DND-41 (cell line): Measurements from ENCODE around the gene POP7.
"Not testable (repeated sequence)": the region's sequence is repeated elsewhere in the genome, so short reads cannot be mapped to it uniquely, and the experiment has no call there.

Experiments
- ATAC-seq: fragments of 200-7000 bp; cut with Tn5 transposase; 3 replicates; pipeline ENCODE4 v1.9.1; 2021; ENCODE audit warnings: low read depth; ENCODE audit not compliant: insufficient read depth
- DNase-seq: peaks from one replicate; pipeline ENCODE4 v3.0.0-alpha.2; 2020
- H2AFZ ChIP-seq: 2 replicates; pipeline ENCODE4 v1.6.0; 2012; ENCODE audit warnings: low read depth, low read length
- H3K27ac ChIP-seq: 2 replicates; pipeline ENCODE4 v1.5.1; 2012; ENCODE audit warnings: low read length, inconsistent platforms
- H3K27me3 ChIP-seq: fragments of 200-600 bp; sonication (generic); 2 replicates; pipeline ENCODE4 v1.6.0; 2012; ENCODE audit warnings: low read length, mild to moderate bottlenecking, inconsistent platforms; ENCODE audit not compliant: insufficient read depth, poor library complexity
- H3K36me3 ChIP-seq: 2 replicates; pipeline ENCODE4 v1.5.1; 2012; ENCODE audit warnings: low read length, inconsistent platforms; ENCODE audit not compliant: insufficient read depth
- H3K4me1 ChIP-seq: 2 replicates; pipeline ENCODE4 v1.5.1; 2012; ENCODE audit warnings: mild to moderate bottlenecking, low read length; ENCODE audit not compliant: insufficient read depth
- H3K4me2 ChIP-seq: 2 replicates; pipeline ENCODE4 v1.6.0; 2012; ENCODE audit warnings: mild to moderate bottlenecking, moderate library complexity, low read length, inconsistent platforms; ENCODE audit not compliant: insufficient read depth
- H3K4me3 ChIP-seq, 2 experiments: fragments of 200-600 bp in 1 of 2; shearing (Covaris generic) in 1 of 2; 2 replicates each; pipeline ENCODE4 v1.5.1; 2012 to 2016; ENCODE audit warnings: inconsistent platforms in 2 of 2, low read length in 2 of 2, mild to moderate bottlenecking in 2 of 2, low read depth in 1 of 2, moderate library complexity in 1 of 2
- H3K79me2 ChIP-seq: 2 replicates; pipeline ENCODE4 v1.6.0; 2012; ENCODE audit warnings: low read length, inconsistent platforms; ENCODE audit not compliant: insufficient read depth
- H3K9ac ChIP-seq: 2 replicates; pipeline ENCODE4 v1.6.0; 2012; ENCODE audit warnings: low read depth, mild to moderate bottlenecking, inconsistent platforms, low read length, moderate library complexity
- H3K9me3 ChIP-seq: 2 replicates; pipeline ENCODE4 v1.5.1; 2012; ENCODE audit warnings: low read length, moderate library complexity, mild to moderate bottlenecking, inconsistent platforms; ENCODE audit not compliant: insufficient read depth, severe bottlenecking
- H4K20me1 ChIP-seq: 2 replicates; pipeline ENCODE4 v1.6.0; 2012; ENCODE audit warnings: low read length; ENCODE audit not compliant: insufficient read depth
- CTCF ChIP-seq: IDR thresholded peaks from 2 replicates; pipeline ENCODE4 v1.5.1; 2012; ENCODE audit warnings: borderline replicate concordance, low read length, moderate library complexity, mild to moderate bottlenecking; ENCODE audit not compliant: poor library complexity, severe bottlenecking; ENCODE audit errors: extremely low read depth
- EZH2 ChIP-seq: IDR thresholded peaks from 3 replicates; pipeline ENCODE4 v1.6.1; 2012; ENCODE audit warnings: borderline replicate concordance, low read depth, mild to moderate bottlenecking, moderate library complexity, low read length, inconsistent platforms; ENCODE audit not compliant: severe bottlenecking

POP7 gene

GRCh38 chr7:100667331-100668068 is 38.4 kb upstream of the POP7 start:
- no peak for DNase-seq

GRCh38 chr7:100668069-100668449 is 37.9 kb upstream of the POP7 start:
- no peak overlapping the region for H3K27ac ChIP-seq
- no peak for ATAC-seq
- H3K4me3 ChIP-seq: no peak overlapping the region
- no peaks in the 10 kb centered on the region for H4K20me1 ChIP-seq
- no peaks in the 10 kb centered on the region for H3K9me3 ChIP-seq
- H3K27me3 ChIP-seq: no peaks in the 10 kb centered on the region
- H3K79me2 ChIP-seq: no peaks in the 10 kb centered on the region
- H3K36me3 ChIP-seq: no peaks in the 10 kb centered on the region
- no peak for DNase-seq
- H2AFZ ChIP-seq: no peak overlapping the region
- H3K4me1 ChIP-seq: peaks cover 7% of the 10 kb centered on the region
- no peak overlapping the region for H3K9ac ChIP-seq
- TF ChIP-seq CTCF: no peak
- TF ChIP-seq EZH2: no peak
- H3K4me2 ChIP-seq: no peak overlapping the region

More at GRCh38 chr7:100667331-100668068, 38.4 kb upstream of the POP7 start:
- Histone ChIP-seq H3K27ac (no peak overlapping the region), H4K20me1 (no peaks in the 10 kb centered on the region), H3K27me3 (no peaks in the 10 kb centered on the region), H3K9ac (no peak overlapping the region), H3K79me2 (no peaks in the 10 kb centered on the region), H2AFZ (no peak overlapping the region), H3K9me3 (no peaks in the 10 kb centered on the region), H3K36me3 (no peaks in the 10 kb centered on the region), H3K4me1 (peaks cover under 1% of the 10 kb centered on the region), H3K4me3 (no peak overlapping the region), H3K4me2 (no peak overlapping the region)
- ATAC-seq: no peak
- TF ChIP-seq EZH2 (no peak), CTCF (no peak)

GRCh38 chr7:100669106-100669505 is 36.8 kb upstream of the POP7 start:
- not testable (repeated sequence) for H2AFZ ChIP-seq, H3K79me2 ChIP-seq, ATAC-seq, H3K4me3 ChIP-seq, H3K27ac ChIP-seq, H3K4me1 ChIP-seq, H3K9ac ChIP-seq, H3K36me3 ChIP-seq, H3K4me2 ChIP-seq, DNase-seq, H3K9me3 ChIP-seq, H3K27me3 ChIP-seq, H4K20me1 ChIP-seq

GRCh38 chr7:100670074-100670473 is 35.8 kb upstream of the POP7 start:
- H3K27me3 ChIP-seq: no peaks in the 10 kb centered on the region
- TF ChIP-seq EZH2 (no peak), CTCF (no peak)
- peaks cover 14% of the 10 kb centered on the region for H3K79me2 ChIP-seq
- no peaks in the 10 kb centered on the region for H3K9me3 ChIP-seq
- no peak overlapping the region for H2AFZ ChIP-seq
- peaks cover 8% of the 10 kb centered on the region for H3K4me1 ChIP-seq
- H3K27ac ChIP-seq: no peak overlapping the region
- DNase-seq (no peak), ATAC-seq (no peak)
- H3K36me3 ChIP-seq: no peaks in the 10 kb centered on the region; the same call in 1 of the 2 replicates
- H4K20me1 ChIP-seq: peaks cover 8% of the 10 kb centered on the region
- H3K9ac ChIP-seq: no peak overlapping the region
- H3K4me2 ChIP-seq: no peak overlapping the region
- H3K4me3 ChIP-seq: no peak overlapping the region
